Globus pallidus (tissue), 1 donor: ENCODE data around the gene DDI2.
"Not testable (repeated sequence)": the region's sequence is repeated elsewhere in the genome, so short reads cannot be mapped to it uniquely, and the experiment has no call there.

ENCODE experiments used
- DNase-seq: peaks from one replicate; pipeline ENCODE4 v3.0.0-alpha.2; 2015; ENCODE audit warnings: low spot score

Gene DDI2

DNA sequence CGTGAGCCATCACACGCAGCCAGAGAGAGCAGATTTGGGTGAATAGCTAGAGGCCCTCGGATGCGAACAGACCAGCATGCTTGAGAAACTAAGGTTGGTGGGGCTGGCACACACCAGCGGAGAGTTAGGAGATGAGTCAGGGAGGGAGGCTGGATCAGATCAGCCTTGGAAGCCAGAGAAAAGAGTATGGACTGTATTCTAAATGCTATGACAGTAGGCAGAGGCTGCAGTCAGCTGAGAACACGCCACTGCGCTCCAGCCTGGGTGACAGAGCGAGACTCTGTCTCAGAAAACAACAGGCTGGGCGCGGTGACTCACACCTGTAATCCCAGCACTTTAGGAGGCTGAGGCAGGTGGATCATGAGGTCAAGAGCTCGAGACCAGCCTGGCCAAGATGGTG lies 62.9 kb downstream of the DDI2 start:
- DNase-seq = no peak

DNA sequence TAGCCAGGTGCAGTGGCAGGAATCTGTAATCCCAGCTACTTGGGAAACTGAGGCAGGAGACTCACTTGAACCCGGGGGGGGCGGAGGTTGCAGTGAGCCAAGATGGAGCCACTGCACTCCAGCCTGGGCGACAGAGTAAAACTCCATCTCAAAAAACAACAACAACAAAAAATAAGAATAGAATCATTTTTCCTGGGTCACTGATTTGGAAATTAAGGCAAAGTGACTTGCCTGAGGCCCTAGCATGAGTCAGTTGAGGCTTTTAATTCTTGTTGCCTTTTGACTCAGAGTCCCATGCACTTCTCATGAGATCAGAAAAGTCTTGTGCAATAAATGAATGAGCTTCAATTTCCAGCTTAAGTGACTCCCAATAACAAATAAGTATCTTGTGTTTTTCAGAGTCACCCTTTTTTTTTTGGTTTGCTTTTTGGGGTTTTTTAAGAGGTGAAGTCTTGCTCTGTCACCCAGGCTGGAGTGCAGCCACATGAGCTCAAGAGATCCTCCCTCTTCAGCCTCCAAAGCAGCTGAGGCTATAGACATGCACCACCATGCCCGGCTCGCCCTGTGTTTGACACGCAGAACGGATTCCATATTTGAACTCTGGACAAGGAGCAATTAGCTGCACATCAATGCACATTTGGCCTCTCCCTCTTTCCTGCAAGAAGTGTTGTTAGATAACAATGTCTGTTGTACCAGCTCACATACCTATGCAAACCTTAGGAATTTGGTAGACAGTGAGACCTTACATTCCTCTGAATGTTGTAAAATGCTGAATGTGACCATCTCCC lies 63.5 kb downstream of the DDI2 start:
- DNase-seq = no peak

DNA sequence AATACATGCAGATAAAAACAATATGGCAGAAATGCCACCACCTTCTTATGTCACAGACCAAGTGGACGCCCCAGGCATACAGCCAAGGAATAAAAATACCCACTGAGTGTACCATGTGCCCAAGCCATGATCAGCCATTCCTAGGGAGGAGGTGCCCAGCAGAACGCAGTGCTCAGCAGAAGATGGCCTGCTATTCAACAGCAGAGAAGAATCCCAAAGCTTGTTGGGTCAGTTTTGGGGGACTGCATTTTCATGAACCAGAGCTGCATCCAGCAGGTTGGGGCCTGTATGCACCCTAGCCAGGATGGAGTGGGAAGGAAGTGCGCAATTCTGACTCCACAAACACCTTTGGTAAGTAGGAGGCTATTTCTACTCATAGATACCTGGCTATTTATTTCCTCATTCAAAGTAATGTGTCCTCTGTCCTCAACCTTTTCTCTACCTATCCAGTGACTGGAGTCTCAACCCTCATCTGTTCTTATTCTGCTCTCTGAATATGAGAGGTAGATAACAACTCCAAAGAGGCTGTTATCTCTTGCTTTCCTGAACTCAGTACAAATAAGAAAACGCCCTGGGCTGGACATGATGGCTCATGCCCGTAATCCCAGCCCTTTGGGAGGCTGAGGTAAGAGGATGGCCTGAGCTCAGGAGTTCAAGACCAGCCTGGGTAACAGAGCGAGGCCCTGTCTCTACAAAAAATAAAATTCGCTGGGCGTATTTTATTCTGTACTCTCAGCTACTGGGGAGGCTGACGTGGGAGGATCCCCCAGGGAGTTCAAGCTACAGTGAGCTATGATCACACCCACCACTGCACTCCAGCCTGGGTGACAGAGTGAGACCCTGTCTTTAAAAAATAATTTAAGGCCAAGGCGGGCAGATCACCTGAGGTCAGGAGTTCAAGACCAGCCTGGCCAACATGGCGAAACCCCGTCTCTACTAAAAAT lies 64.4 kb downstream of the DDI2 start:
- DNase-seq = no peak

DNA sequence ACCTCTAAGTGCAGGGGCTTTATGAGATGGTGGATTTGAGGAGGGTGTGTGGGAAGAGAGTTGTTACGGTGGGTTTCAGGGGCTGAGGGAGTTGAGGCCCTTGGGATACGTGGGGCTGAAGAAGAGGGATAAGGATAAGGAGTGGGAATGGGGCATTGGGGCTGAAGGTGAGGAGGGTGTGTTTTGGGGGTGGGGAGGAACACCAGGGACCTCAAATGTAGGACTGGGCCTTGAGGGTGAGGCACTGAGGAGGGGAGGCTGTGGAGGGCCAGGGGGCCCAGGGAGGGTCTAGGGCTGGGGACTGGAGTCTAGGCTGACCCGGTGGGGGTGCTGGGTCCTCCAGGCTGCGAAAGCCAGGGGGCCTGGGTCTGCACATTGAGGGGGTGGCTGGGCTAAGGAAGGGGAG lies 65.7 kb downstream of the DDI2 start:
- no peak for DNase-seq

DNA sequence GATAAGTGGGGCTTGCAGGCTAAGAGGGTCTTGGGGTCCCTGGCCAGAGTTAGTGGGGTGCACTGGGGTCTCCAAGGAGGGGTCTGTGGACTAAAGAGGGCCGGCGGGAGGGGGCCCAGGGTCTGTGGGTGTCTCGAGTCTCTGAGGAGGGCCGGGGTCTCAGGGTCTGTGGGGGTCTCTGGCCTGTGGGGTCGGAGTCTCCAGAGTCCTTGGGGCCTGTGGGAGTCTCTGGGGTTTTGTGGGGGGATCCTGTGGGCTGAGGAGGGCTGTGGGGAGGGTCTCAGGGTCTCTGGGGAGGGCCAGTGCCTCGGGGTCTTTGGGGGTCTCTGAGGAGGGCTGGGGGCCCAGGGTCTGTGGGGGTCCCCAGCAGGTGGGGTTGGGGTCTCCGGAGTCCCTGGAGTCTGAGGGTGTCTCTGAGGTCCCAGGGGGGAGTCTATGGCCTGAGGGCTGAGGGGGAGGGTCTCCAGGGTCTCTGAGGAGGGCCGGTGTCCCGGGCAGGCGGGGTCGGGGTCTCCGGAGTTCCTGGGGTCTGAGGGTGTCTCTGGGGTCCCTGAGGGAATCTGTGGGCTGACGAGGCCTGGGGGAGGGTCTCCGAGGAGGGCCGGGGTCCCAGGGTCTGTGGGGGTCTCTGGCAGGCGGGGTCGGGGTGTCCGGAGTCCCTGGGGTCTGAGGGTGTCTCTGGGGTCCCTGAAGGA lies 66.2 kb downstream of the DDI2 start:
- DNase-seq = no peak

DNA sequence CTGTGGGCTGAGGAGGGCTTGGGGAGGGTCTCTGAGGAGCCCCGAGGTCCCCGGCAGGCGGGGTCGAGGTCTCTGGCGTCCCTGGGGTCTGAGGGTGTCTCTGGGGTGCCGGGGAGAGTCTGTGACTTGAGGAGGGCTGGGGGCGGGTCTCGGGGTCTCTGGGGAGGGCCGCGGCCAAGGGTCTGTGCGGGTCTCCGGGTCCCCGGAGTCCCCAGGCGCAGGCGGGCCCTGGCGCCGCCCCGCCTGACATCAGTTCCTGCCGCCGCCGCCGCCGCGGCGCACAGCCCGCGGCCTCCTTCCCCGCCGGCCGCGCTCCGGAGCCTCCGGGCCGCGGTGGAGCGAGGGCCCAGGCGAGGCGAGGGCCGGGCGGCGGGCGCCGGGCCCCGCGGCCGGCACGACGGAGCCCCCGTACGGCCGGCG lies 66.8 kb downstream of the DDI2 start, which contains the start of gene PLEKHM2:
TSS of gene PLEKHM2 (plus strand) at position 279 of the 420 bp plus-strand sequence. CDS start 239 bp downstream, outside the sequence.
- peak; percentile 33 for DNase-seq

DNA sequence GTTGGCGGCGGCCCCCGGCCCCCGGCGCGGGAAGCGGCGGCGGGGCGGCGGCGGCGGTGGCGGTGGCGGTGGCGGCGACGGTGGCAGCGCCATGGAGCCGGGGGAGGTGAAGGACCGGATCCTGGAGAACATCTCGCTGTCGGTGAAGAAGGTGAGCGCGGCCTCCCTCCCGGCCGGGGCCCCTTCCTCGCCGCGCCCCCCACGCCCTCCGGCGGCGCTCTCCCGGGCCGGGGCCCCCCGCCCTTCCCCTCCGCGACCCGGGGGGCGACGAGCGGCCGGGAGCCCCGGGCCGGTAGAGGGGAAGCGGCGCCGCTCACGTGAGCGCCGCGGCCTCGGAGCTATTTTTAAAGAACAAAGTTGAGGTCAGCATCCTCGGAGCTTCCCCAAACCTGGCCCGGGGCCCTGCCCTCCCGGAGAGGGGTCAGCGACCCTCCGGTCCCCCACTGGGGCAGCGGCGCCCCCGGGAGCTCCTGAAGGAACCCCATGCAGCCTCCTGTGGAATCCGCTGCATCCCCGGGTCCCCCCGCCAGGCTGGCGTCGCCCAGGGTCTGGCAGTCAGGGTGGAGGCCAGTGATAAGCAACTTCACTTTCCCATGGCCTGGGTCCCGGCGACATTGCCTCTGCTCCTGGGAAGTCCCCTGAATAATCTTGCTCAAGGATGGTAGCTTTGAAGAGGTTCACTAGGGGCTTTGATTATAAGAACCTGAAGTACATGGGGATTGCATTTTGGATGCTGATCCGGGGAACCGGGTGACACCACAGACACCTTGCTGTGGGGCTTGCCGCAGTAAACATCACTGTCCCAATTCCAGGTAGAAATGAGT lies 67.4 kb downstream of the DDI2 start:
- no peak for DNase-seq

DNA sequence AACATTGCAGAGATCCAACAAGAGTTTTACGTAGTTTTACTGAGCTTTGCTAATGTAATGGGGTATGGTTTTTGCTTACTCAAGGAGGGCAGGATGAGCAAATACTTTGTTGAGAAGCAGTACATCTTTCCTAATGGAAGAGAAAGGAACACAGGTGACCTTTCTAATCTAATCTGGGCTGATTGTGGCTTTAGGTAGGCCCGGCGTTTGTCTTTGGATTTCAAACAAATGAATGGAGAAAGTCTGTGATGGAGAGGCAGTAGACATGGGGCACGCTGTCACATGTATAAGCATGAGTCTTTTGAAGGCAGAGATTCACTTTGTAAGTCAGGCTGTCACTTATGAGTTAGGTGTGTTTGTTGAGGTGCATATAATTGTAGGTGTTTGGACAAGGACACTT lies 68.6 kb downstream of the DDI2 start:
- DNase-seq = no peak

DNA sequence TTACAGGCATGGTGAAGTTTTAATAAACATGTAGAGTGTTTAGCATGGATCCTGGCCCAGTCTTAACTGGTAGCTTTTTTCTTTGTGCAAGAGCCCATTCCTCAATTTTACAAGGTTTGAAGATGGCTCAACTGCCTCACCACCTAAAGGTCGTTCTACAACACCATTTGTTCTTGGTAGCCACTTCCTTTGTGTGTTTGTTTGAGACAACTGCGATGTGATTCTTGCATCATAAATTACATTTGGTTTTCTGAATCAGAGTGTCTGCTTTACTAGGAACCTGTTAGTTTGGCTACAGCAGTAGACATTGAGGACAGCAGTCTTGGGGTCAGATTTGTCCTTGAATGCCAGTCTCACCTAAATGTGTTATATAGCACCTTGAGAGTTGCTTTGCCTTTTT lies 70.2 kb downstream of the DDI2 start:
- DNase-seq = no peak

DNA sequence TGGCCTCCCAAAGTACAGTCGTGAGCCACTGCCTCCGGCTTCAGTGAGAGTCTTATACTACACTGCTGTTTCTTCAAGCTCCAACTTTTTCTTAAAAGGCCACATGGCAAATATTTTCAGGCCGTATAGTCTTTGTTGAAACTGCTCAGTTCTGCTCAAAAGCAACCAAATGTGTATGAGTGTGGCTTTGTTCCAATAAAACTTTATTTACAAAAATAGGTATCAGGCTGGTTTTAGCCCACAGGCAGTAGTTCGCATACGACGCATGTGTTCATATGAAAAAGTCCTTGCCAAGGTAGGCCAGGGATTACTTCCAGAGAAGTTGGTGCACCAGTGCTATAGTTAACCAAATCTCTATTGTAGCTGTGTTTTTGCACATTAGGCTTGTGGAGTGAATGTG lies 73.1 kb downstream of the DDI2 start:
- no peak for DNase-seq

DNA sequence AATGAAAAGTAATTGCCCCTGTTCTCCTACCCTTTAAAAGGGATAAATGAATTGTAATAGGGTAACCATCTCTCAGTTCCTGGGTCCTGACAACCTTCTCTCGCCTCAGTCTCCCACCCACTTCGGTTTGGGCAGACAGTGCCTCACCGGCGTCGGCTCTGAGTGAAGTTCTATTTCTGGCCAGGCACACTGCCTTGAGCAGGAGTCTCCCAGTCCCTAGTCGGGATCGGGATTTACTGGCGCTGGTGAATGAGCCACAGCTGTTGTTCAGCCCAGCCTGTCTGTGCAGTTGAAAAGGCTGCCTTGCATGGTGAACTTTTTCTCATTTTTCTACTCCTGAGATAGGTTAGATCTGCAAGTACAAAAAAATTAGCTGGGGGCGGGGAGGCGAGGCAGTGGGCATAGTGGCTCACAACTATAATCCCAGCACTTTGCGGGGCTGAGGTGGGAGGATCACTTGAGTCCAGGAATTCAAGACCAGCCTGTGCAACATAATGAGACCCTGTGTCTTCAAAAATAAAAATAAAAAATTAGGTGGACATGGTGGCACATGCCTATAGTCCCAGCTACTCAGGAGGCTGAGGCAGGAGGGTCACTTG lies 74.3 kb downstream of the DDI2 start:
- no peak for DNase-seq

DNA sequence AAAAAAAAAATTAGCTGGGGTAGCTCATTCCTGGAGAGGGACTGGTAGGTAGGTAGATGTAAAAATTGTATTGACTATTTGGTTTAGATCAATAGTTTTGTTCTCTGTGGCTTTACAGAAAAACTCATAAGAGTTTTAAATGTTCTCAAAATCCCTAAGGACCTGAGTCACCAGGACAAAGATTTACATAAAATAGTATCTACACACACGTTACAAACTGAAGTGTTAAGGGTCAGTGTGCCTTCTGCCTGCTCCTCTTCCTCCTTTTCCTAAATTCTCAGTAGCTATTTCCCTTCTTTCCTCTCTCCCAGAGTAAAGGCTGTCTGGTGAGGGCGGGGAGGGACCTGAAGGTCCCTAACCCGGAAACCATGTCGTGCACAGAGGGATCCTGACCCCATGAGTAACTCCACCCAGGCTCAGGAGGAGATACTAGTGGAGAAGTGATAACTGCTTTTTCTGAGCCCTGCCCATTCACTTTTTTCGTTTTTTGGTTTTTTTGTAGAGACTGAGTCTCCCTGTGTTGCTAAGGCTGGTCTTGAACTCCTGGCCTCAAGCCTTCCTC lies 74.9 kb downstream of the DDI2 start:
- no peak for DNase-seq

DNA sequence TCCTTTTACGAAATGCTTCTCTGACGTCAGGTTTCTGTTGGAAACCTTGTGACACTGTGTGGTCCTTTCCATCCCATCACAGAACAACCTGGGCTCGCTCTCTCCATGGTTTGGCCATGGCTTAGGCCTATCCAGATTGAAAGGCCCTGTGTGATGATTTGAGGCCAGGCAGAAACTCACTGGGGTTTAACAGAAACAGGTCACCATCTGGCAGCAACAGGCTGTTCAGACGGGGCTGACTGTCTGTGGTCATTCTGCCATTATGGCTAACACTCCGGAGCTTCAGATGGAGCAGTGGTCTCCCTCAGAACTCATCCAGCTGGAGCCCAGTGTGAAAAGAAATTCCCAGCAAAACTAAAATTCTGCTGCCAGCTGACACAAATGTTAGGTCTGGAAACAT lies 76.1 kb downstream of the DDI2 start:
- DNase-seq = no peak

DNA sequence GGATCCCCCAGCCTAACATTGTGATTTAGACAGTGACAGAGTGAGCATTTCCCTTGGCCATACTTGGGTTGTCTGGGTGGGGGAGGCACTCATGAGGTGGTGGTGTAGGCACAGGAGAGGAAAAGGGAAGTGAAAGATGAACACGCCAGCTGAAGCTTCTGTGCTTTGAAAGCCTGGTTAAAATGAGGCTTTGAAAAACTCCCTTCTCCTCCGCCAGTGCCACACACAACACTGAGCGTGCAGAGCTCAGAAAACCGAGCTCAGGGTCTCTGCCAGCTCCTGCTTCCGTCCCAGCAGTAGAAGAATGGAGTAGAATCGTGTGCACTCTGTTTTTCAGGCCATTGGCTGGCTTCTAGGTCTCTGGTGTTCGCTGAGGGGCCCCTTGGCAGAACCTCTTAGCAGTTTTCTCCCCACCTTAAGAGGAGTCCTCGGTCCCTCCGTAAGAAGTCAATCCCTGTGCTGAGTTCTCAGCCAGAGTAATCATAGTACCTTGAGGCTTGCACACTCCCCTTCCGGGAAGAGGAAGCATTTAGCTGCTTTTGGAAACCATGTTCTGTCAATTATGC lies 79.8 kb downstream of the DDI2 start:
- DNase-seq = peak; percentile 68

DNA sequence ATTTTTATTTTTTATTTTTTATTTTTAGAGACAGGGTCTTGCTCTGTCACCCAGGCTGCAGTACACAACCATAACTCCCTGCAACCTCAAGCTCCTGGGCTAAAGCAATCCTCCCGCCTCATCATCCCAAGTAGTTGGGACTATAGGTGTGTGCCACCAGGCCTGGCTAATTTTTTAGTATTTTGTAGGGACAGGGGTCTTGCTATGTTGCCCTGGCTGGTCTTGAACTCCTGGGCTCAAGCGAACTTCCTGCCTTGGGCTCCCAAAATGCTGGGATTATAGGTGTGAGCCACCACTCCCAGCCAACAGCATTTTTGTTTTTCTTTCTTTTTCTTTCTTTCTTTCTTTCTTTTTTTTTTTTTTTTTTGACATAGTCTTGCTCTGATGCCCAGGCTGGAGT lies 80.9 kb downstream of the DDI2 start:
- DNase-seq = no peak

DNA sequence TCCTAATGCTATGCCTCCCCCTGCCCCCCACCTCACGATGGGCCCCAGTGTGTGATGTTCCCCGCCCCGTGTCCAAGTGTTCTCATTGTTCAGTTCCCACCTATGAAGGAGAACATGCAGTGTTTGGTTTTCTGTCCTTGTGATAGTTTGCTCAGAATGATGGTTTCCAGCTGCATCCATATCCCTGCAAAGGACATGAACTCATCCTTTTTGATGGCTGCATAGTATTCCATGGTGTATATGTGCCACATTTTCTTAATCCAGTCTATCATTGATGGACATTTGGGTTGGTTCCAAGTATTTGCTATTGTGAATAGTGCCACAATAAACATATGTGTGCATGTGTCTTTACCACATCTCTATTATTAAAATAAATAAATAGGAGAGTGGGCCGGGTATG lies 82.1 kb downstream of the DDI2 start:
- DNase-seq = not testable (repeated sequence)

DNA sequence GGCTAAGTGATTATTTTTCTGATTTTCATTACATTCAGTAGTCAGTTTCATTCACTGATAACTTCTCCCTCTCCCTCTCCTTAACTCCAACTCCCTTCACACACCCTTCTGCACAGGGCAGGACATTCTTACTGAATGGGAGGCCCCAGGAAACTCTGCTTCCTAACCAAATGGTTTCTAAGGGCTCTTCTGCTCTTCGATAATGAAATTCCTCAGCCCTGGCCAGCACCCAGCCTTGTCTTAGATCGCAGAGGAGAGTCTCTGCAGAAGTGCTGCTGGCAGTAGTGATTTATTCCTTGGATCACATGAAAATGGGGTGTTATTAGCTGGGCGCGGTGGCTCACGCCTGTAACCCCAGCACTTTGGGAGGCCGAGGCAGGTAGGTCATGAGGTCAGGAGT lies 83.2 kb downstream of the DDI2 start:
- DNase-seq = no peak

DNA sequence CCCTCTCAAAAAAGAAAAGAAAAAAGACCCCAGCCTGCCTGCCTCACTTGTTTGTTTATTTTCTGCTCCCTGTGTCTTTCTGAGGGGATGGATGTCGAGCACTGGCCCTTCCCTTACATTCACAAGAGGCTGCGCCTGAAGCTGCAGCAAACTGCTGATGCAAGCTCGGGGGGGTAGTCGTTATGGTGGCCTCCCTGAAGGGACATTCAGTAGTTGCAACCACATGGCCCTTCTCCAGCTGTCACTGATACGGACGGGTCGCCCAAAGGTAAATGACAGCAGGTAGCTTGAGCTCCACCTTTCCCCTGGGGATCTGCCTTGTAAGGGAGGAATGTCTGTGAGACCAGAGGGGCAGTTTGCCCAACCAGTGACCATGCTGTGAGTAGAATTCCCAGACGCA lies 84.5 kb downstream of the DDI2 start:
- DNase-seq = no peak

DNA sequence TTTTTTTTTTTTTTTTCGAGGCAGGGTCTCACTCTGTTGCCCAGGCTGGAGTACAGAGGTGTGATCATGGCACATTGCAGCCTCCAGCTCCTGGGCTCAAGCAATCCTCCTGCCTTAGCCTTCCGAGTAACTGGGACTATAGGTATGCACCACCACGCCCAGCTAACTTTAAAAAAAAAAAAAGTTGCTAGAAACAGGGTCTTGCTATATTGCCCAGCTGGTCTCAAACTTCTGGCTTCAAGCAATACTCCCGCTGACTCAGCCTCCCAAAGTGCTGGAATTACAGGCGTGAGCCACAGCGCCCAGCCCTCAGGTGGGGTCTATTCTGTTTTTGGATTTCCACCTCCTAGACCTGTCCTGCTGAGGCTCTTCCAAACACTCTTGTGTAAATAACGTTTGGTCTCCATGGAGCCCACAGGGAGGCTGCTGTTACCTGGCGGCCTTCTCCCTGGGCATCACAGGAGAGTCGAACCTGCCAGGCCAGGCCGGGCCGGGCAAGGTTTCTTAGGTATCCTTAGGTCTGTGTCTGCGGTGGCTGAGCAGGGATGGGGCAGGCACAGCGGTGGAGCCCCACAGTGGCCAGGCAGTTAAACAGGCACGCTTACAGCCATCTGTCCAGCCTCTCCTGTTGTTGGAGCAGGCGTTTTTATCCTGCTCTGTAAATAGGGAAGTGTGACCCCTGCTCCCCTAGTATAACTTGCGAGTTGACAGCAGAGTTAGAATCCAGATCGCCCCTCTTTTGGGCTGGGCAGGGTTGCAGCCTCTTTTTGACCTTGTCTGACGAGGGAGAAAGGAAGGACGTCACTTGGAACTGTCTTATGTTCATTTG lies 85.7 kb downstream of the DDI2 start:
- no peak for DNase-seq

DNA sequence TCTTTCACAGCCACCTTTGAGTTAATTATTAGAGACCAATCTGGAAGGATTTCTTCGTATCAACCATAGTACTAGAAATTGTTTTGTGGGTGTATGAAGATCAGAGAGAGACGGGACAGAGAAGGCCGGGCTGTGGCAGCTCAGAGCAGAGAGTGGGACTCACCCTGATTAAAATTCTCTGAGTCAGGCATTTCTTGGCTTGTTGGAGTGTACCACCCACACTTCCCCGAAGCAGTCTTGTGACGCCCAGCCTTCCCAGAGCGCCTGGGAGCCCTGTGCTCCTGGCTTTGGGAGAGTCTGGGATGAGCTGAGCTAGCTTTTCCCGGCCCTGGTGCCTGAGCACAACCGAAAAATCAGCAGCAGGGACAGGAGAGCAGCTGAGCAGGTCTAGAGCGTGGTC lies 86.3 kb downstream of the DDI2 start:
- peak; percentile 71 for DNase-seq
